Fibroblast of skin of right quadriceps (primary cell): ENCODE data around the gene ELAPOR1.
"Not testable (repeated sequence)": the region's sequence is repeated elsewhere in the genome, so short reads cannot be mapped to it uniquely, and the experiment has no call there.

Source experiments
- DNase-seq: peaks from one replicate; pipeline ENCODE4 v3.0.0-alpha.2; 2013

The ELAPOR1 gene

DNA sequence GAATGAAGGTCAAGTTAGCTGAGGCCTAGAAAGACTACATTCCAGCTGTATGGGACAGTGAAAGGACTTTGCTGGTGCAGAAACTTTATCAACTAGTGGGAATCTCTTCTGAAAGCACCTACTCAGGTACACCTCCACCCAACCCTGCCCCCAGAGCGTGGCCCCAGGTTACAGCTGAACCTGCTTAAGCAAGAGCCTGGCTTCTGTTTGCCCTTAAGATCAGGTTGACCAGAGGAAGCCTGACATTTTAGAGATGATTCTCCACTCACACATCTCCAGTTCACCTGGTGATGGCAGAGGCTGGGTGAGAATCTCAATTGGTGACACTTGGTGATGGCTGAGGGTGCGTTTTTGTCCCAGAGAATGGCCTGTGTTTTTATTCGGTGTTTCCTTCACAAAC, 24.0 kb downstream of the ELAPOR1 start:
- DNase-seq, result no peak

DNA sequence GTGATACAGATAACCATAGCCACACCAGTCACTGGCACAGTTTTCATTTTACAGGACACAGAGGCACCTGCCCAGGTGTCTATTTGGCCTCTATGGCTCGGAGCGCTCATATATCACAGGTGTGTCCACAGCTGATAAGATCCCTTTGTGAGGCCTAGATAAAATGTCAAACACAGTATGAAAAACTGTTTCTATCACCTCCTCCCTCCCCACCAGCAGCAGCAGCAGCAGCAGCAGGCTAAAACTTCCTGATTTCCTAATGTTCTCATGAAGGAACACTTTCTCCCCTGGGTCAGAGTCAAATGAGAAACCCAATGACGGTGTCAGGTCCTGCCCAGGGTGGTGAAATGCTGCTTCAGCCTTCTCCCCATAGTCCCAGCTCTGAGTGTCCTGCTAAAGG, 24.4 kb downstream of the ELAPOR1 start:
- DNase-seq, result no peak

DNA sequence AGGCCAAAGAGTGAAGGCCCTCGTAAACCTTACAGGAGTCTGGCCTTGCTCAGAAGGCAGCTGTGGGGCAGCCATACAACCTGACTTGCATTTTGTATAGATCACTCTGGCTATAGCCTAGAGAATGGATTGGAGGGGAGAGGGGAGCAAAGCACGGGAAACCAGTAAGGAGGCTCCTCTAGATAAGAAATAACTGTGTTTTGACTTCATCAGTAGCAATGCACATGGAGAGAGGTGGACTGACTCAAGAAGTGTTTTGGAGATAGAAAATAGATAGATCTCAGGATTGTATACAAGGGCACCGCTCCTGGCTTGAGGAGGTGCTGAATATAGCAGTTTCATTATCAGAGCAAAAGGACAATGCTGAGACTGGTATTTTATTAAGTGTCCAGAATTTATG, 26.5 kb downstream of the ELAPOR1 start:
- DNase-seq, result no peak

DNA sequence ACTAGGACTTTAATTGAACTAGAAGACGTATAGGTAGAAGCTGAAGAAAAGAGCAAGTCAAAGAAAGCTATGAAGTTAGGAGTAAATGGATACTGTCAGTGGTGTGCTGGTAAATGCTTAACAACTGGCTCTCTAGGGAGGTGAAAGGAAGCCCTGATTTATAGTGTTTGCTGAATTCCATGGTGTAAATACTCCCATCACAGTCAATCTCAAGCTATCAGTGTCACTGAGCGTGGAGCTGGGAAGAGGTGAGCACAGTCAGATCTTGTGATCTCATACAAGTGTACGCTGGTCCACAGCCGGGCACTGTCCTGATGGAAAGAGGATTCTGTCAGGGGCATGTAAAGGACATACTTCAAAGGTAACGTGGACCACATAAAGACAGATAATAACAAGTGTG, 28.3 kb downstream of the ELAPOR1 start:
- DNase-seq, result no peak

DNA sequence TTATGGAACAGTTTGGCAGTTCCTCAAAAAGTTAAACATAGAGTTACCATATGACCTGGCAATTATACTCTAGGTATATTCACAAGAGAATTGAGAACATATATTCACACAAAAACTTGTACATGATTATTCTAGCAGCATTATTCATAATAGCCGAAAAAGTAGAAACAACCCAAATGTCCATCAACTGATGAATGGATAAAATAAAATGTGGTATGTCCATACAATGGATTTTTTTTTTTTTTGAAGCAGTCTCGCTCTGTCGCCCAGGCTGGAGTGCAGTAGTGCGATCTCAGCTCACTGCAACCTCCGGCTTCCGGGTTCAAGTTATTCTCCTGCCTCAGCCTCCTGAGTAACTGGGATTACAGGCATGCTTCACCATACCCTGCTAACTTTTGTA, 28.8 kb downstream of the ELAPOR1 start:
- DNase-seq, result not testable (repeated sequence)

DNA sequence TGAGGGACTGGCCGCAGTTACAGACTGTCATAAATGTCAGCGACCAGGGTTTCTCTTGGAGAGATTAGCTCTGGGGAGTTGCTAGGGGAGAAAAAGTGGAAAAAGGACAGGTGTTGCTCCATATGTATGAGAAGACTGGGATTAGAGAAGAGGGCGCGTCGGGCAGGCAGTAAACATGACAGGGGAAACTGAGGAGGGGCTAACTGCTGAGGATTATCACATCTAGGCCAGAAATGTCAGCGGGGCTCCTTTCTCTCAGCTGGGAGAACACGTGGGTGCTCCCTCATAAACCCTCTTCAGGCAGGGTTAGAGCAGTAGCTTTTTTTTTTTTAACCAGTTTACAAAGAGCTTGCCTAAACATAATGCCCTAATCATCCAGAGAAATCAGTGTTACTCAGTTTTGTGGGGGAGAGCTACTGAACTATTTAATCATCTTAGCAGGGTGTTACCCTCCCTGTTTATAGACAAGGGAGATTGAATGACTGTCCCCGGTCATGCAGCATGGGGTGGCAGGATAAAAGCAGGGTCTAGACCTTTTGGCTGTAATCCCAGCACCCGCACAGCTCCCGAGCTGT, 35.2 kb downstream of the ELAPOR1 start:
- no peak for DNase-seq

DNA sequence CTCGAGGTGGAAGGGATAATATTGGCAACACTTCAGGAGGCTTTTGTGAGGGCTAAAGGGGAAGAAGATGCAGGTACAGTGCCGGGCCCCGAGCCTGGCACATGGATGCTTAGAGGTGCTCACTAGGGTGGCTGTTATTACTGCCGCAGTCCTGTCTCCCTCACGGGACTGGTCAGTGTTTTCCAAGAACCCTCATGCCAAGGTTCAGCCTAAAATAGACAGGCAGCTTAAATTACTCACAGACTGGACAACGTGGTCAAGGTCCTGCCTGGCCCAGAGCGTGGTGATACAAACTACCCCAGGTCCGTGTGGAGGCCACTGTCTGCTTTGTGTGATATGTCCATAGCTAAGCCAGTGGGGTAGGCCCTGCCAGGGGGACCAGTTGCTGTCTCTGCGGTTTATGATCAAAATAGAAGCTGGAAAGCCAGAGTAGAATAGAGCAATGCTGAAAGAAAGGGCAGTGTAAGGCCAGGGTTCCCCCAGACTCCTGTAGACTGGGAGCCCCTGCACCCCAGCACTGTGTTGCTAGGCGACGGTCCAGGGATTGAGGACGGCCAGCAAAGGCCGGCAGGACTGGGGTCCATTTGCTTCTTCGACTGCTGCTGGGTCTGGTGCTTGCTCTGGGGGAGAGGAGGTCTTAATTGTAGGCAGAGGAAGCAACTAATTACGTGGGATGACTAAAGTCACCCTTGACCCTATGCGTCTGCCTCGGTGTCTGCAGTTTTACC, 36.1 kb downstream of the ELAPOR1 start:
- DNase-seq, result no peak

DNA sequence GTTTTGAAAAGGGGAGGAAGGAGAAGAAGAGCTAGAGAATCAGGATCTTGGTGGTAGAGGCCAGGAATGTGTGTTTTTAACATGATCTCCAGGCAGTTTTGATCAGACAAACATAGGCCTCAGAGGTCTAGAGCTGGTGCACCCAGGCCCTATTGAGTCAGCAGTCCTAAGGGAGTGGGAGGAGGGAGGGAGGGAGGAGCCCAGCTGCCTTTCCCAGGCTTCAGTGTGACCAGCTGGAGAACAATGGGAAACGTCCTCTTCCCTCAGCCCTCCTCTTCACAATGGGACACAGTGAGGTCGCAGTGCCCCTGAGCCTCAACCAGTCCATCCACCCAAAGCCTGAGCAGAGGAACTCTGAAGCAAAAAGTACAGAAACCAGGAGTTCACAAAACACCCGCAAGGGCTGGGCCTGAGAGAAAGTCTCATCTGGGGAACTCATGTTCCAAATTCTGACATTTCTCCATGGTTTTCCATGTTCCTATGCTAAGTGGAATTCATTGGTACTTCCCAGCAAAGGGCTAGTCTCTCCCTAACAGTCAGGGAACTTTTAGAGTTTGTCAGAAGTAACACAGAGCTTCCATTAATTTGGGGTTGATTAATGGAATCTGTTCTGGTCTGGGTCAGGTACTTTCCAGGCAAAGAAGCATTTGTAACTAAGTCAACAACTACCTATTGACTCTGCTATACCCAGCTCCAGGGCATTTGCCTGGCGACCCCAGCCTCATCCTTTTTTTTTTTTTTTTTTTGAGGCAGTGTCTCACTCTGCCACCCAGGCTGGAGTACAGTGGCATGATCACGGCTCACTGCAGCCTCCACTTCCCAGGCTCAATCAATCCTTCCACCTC, 37.5 kb downstream of the ELAPOR1 start:
- DNase-seq, result peak; percentile 50

DNA sequence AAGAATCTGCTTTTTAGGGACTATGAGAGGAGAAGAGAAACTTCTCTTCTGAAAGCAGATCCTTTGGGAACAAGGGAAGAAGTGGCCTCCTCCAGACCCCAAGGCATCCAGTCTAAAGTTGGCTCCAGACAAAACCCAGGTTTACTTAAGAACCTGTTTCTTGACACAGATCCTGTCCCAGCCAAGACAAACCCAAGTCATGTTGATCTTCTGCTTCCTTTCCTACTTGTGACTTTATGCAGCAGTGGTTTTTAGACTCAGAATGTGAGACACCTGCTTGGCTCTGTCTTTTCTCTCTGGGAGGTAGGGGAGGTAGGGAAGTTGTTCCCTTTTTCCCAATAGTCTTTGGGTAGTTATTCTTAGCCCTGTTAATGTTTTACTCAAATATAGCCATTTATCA, 38.3 kb downstream of the ELAPOR1 start:
- DNase-seq, result no peak

DNA sequence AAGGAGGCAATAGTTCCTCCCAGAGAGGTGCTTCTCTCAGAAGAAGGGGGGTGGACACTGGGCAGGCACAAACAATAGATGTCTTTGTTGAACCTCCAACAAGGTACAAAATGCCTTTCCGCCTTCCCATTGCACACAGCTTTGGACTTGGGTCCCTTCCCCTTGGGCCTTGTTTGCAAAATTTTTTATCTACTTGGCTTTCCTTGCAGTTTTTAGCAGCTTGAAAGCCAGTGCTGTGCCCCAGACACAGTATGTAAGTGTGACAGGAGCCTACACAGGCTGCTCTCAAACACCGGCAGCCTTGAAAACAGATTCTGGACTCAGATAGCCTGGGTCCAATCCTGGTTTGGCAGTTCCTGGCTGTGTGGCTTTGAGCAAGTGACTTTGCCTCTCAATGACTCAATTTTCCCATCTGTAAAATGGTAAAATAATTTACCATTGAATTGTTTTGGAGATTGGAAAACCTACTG, 43.0 kb downstream of the ELAPOR1 start:
- no peak for DNase-seq

DNA sequence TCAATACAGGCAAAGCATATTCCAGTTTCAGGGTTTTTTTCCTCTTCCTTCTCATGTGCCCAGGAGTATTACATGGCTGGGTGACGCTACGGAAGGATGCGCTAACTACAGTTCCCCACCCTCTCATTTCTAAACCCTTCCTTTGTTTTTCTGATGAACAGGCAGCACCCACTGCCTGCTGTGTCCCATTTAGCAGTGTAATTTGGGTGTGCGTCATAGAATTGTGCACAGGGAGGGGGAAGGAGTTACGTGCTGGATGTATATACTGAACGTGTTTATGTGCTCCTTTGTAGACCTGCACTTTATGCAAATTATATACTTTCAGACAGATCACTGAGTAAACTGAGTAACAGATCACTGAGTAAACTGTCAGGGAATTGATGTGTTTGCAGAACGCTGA, 44.5 kb downstream of the ELAPOR1 start:
- DNase-seq, result no peak

DNA sequence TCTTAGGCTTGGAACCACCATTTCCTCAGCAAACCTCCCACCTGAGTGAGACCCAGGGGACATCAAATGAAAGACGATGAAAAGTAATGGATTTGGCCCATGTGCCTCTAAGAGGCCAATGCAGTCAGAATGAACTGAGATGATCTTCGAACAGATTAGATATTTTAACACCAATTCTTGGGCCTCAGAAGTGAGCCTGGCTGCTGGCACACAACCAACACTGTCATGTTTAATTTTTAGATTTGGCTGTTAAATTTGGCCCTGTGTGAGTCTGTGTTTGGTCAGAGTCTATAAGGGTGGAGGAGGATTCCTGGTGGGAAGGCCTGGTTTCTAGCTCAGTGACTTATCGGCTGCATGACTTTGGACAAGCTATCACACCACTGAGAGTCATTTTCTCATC, 45.4 kb downstream of the ELAPOR1 start:
- DNase-seq, result no peak

DNA sequence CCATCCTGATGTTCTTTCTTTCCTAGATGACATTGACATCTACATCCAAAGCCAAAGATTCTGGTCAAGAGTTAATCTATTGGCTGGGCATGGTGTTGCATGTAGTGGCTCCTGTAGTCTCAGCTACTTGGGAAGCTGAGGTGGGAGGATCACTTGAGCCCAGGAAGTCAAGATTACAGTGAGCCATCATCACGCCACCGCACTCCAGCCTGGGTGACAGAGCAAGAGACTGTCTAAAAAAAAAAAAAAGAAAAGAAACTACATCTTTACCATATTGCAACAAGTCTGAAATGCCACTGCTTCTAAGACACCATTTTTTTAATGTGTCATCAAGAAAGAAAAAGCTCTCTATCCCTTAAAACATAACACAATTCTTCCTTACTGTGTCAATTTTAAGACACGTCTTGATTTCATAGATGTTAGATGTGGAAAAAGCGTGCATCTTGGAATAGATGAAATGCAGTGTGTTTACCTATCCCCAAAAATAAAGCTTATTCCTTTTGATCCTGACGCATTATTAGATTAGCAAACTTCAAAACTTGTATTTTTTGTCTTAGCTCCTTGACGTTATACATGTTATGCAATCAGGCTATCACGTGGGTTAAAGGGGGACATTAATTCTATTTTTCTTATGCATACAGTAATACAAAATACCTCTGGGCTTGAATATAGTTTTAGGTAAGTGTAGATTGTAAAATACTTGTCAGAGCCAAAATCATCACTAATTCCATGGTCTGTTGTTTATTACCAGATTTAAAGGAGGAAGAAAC, 46.3 kb downstream of the ELAPOR1 start:
- no peak for DNase-seq

DNA sequence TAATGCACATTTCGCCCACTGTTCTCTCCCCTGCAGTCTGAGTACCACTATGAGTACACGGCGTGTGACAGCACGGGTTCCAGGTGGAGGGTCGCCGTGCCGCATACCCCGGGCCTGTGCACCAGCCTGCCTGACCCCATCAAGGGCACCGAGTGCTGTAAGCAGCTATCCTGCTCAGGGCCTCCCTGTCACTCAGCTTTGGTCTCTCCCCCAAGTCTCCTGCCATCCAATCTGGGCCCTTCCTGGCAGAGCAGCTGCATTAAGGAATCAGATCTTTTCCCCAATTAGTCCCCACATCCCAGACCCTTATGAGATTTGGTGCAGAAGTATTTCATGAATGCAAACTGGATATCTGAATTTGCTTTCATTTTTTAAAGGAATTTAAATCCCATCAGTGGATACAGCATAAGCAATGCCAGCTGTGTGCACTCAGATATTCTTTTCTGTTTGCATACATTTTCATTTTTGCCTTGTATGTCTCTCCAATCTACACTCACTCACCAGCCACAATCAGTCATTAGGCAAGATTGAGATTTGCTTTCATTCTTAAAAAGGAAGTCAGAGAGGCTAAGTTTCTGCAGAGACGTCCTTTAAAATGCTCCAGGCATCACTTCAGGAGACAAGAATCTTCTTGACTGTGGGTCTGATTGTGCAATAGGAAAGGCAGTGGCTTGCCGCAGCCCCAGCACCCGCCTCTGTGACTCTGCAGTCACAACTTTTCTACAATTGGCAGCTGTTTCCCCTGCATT, 48.1 kb downstream of the ELAPOR1 start:
- DNase-seq, result peak; percentile 90

DNA sequence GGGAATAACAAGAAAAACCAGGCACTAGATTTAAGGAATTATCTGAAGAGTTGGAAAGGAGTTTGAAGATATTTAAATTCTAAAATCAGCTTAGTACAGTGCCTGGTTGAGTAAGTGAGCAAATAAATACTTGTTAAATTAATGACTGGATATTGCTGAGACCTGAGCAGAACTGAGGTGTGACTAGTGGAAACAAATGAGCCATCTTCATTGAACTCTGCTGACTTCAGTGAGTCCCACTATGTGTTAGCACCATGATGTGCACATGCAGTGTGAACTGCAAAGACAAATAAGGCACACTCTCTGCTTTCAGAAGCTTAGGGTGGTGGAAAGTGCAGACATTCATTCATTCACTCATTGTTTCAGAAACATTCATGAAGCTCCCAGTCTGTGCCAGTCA, 48.7 kb downstream of the ELAPOR1 start:
- no peak for DNase-seq

DNA sequence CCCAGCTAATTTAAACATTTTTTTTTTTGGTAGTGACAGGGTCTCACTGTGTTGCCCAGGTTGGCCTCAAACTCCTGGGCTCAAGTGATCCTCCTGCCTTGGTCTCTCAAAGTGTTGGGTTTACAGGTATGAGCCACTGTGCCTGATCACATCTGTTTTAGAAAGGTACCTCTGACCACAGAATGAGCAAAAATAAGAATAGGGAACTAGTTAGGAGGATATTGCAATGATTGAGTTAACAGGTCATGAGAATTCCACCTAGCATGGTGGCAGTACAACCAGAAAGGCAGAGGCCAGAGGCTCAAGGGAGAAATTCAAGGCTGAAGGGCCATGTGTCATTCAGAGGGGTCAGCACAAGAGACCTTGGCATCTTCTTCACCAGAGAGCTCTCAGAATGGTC, 49.6 kb downstream of the ELAPOR1 start:
- no peak for DNase-seq
